GM19193 (cell line): ENCODE measurements around the gene ZBTB16.

Experiments
- POLR2A ChIP-seq: IDR thresholded peaks from 4 replicates; pipeline ENCODE4 v1.6.1; 2011; ENCODE audit not compliant: insufficient read depth, insufficient read length; ENCODE audit errors: extremely low read depth

ZBTB16 gene

DNA sequence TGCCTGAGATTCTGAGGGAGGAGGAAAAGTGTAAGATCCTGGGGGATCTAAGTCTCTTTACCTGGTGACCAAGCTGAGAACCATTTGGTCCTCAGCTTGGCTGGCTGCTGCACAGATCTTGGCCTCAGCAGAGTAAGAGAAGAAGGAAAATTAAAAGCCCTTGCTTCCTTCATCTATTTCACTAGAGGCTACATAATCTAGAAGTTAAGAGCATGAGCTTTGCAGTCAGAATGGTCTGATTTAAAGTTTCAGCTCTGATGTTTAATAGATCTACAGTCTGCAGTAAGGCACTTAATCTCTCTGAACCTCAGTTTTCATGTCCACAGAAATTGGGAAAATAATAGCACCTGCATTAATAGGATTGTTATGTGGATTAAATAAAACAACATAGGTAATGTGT lies 3.1 kb upstream of the ZBTB16 start:
- no peak for TF ChIP-seq POLR2A

DNA sequence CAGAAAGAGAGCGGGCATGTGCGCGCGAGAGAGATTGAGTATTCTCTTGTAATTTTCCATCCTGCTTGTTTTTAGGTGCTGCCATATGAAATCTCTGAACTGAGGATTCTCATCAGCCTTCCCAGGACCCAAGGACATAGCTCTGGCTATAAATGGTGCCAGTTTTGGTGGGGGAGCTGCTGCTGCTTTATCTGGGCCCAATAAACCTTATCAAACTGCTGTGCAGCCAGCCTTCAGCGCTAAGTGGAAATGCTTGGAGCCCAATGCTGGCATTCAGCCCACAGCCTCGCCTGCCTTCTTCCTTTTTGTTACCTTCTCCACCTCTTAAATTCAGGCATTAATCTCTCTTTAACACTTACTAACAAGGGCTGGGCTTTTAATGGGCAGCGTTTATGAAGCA lies 2.4 kb upstream of the ZBTB16 start:
- TF ChIP-seq POLR2A = no peak

DNA sequence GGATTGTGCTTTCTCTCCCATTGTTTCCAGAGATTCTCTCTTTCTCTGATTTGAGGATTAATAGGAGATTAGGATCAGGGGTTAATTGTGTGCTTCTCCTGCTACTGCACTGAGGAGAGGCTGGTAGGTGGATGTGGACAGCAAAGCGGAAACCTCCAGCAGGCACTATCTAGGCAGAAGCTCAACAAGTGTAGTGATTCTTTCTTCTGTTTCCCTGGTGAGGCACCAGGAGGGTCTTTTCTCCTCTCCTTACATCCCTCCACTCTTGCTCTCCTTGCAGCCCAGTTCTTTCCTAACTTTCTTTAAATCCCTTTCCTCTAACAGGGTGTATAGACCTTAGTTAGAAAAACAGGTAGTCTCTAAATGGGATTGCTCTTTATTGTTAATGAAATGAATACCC lies 1.9 kb upstream of the ZBTB16 start:
- no peak for TF ChIP-seq POLR2A

DNA sequence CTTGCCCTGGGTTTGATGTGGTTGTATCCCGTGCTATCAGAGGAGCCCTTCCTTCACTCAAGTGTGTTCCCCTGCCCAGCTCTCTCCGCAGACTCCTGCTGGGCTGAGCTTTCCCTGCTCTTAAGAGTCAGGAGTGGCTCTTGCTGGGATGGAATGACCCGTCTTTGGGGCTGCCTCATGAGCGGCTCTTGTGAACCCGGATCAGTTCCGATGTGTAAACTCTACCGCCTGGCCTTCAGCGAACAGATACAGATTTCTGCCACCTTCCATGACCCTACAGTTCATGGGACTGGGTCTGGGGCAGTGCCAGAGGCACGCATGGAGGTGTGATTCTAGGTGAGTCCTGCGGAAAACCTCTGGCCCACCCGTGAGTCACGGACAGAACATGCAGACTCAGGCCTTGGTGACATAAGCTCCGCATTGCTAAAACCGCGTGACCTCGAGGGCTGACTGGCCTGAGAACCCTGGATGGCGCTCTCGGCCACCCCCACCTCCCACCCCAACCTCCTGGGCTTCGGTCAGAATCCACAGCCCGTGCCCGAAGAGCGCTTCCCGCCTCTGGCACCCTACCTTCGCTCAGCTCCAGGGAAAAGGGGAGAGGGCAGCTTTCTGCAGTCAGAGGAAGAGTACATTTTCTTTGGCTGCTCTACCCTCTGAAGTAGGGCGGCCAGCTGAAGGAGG lies 1.3 kb upstream of the ZBTB16 start:
- no peak for TF ChIP-seq POLR2A

DNA sequence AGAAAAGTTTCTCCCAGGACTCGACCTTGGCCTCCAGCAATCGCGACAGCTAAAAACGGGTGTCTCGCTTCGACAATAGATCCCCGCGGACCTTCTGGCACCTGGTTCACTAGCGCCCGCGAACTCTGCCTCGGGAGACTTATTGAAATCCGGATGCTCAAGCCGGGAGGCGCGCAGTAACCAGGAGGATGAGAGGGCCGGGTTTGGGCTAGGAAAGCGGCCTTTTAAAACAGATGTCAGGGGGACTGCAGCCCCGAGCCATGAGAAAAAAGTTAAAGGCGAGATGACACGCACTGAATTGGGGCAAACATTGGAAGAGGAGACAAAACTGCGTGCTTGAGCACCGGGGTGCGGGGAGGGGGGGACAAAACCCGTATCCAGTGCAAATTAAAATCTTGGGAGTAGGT lies 637 bp upstream of the ZBTB16 start:
- no peak for TF ChIP-seq POLR2A

DNA sequence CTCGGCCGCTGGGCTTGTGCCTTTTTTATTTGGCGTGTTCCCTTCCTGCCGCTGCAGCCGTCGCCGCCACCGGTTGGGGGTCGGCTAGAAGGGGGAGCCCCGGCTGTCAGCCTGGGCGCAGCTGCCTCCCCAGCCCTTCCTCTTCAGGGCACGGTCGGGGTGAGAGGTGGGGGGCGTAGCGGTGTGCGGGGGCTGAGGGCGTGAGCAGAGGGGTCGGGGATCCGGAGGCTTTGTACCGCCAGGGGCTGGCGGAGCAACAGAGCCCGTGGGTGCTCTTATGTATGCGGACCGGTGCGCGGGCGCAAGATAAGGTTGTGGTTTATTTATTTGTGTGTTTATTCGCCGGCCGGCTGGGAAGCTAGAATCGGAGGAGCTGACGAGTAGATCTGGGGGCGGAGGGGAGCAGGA lies 477 bp downstream of the ZBTB16 start:
- no peak for TF ChIP-seq POLR2A

DNA sequence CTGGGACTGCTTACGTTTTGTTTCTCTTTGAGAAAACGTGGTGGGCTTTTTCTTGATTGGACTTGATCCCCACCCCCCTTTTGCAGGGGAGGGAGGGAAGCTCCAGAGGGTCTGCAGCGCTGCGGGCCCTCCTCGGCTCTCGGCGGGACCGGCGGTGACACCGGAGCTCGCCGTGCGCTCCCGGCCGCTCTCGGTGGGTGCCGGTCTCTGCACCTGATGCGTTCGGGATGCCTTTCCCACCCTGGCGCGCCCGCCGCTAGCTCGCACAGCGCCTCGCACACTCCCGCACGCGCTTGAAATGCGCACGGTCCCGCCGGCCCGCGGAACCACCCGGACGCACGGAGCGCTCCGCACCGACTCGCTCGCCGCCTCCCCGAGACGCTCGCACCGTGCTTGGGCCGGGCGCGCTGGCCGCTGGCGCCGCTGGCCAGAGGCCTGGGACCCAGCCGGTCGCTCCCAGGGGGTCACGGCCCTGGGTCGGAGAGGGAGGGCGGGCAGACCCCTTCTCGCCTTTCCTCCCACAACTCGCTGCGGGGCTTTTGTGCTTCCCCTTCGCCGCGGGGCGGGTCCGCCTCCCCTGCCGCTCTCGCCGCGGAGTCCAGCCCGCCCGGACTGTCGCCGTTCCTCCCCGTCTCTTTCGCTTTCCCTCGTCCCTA lies 1.0 kb downstream of the ZBTB16 start:
- TF ChIP-seq POLR2A = no peak

DNA sequence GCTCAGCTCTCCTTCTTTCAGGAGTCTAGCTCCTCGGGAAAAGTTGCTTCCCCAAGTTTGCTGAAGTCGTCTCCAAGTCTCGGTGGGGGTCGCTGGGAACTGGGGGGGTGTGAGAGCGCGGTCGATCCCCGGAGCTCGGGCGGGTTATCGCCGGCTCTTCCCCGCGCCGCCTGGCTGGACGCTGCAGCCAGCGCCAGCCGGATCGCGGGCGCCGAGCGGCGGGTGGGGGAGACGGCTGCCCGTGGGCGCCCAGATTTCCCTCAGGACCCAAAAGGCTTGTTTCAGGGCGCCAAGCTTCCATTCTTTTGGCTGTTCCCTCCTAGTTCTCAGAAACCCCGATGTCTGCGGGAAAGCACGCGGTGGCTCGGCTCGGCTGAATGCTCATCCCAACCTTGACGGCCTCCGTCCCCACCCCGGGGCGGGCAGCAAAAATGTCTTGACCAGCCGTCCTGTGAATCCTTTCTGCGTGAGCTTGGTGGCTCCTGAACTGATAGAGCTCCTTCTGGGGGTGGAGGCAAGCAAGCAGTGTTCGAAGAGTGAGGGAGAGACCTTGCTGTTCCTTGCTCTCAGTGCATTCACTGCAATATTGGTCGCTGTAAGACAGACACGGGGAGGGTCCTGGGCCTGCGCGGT lies 1.7 kb downstream of the ZBTB16 start:
- no peak for TF ChIP-seq POLR2A

DNA sequence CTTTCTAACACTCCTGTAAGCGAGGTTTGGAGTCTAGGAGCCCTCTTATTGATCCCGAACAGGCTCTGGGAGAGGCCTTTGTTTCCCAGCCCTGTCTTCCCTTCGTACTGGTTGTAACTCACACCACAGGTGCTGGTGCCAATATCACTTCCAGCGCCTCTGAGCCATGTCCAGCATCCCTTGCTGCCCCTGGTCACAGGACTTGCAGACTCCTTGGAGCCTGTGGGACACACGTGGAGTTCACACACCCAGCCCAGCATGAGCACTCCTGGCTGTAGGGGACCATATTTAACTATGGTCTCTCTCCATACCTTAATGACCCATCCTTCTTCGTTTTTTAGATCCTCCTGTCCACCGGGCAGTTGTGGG lies 2.2 kb downstream of the ZBTB16 start:
- TF ChIP-seq POLR2A = no peak

DNA sequence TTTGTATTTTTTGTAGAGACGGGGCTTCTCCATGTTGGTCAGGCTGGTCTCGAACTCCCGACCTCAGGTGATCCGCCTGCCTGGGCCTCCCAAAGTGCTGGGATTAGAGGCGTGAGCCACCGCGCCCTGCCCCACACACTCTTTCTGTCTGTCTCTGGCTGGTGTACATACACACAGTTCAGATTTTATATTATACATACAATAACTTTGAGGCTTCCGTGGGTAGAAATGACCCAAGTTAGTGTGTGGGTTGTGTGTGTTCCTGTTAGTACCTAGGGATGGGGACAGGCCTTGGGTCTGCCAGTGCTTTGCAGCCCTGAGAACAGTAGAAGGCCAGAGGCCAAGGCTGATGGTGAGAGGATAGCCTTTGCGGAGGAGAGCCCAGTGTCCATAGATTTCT lies 2.8 kb downstream of the ZBTB16 start:
- TF ChIP-seq POLR2A = no peak

DNA sequence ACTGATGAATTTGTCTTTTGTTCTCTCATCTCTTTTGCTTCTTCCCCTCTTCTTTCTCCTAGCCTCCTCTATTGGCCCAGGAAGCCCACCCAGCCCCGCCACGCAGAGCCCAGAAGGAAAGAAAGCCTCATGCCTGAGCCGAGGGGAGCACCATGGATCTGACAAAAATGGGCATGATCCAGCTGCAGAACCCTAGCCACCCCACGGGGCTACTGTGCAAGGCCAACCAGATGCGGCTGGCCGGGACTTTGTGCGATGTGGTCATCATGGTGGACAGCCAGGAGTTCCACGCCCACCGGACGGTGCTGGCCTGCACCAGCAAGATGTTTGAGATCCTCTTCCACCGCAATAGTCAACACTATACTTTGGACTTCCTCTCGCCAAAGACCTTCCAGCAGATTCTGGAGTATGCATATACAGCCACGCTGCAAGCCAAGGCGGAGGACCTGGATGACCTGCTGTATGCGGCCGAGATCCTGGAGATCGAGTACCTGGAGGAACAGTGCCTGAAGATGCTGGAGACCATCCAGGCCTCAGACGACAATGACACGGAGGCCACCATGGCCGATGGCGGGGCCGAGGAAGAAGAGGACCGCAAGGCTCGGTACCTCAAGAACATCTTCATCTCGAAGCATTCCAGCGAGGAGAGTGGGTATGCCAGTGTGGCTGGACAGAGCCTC lies 3.8 kb downstream of the ZBTB16 start:
- TF ChIP-seq POLR2A = no peak

DNA sequence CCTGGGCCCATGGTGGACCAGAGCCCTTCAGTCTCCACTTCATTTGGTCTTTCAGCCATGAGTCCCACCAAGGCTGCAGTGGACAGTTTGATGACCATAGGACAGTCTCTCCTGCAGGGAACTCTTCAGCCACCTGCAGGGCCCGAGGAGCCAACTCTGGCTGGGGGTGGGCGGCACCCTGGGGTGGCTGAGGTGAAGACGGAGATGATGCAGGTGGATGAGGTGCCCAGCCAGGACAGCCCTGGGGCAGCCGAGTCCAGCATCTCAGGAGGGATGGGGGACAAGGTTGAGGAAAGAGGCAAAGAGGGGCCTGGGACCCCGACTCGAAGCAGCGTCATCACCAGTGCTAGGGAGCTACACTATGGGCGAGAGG lies 4.3 kb downstream of the ZBTB16 start:
- no peak for TF ChIP-seq POLR2A

DNA sequence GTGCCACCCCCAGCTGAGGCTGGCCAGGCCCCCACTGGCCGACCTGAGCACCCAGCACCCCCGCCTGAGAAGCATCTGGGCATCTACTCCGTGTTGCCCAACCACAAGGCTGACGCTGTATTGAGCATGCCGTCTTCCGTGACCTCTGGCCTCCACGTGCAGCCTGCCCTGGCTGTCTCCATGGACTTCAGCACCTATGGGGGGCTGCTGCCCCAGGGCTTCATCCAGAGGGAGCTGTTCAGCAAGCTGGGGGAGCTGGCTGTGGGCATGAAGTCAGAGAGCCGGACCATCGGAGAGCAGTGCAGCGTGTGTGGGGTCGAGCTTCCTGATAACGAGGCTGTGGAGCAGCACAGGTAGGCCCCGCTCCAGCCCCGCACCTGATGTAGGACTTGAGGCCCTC lies 4.7 kb downstream of the ZBTB16 start:
- TF ChIP-seq POLR2A = no peak

DNA sequence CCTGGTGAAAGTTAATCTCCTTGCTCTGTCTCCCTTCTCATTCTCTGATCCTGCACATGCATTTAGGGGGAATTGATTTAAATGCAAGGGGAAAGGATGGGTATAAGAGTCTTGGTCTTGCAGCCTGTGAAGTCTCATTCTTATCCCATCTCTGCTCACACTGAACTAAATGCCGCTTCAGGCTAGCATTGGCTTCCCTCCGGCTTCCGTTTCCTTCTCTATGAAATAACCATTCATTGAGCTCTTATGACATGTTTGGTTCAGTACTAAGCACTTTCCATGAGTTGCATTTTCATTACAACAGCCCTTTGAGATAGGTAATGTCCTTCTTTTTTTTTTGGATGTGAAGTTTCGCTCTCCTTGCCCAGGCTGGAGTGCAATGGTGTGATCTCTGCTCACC lies 5.6 kb downstream of the ZBTB16 start:
- no peak for TF ChIP-seq POLR2A

DNA sequence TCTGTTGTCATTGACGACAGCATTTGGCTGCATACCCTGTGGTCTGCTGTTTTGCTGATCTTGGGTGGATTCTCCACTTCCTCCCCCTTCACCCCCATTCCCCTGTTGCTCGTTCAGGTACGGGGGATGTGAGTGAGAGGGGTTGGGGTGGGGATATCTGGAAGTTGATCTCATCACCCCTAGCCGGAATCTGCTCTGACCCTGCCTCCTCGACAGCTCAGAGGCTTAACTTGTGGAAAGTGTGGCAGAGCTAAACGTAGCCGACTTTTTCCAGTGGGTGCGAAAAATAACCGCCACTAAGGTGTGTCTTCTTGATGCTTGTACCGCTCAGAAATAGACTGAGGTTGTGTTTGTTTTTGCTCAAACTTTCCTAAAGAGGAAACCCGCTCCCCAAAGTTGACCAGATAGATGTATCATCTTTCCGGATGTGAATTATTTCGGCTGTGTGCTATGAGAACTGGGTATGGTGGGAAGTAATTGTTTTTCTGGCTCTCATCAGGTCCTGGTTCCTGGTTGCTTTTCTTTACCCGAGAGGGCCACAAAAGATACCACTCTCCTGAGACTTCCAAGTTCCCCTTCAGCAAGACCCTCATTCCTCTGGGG lies 6.6 kb downstream of the ZBTB16 start:
- TF ChIP-seq POLR2A = no peak
